ENCODE measurements around the gene WTAP.

DNA sequence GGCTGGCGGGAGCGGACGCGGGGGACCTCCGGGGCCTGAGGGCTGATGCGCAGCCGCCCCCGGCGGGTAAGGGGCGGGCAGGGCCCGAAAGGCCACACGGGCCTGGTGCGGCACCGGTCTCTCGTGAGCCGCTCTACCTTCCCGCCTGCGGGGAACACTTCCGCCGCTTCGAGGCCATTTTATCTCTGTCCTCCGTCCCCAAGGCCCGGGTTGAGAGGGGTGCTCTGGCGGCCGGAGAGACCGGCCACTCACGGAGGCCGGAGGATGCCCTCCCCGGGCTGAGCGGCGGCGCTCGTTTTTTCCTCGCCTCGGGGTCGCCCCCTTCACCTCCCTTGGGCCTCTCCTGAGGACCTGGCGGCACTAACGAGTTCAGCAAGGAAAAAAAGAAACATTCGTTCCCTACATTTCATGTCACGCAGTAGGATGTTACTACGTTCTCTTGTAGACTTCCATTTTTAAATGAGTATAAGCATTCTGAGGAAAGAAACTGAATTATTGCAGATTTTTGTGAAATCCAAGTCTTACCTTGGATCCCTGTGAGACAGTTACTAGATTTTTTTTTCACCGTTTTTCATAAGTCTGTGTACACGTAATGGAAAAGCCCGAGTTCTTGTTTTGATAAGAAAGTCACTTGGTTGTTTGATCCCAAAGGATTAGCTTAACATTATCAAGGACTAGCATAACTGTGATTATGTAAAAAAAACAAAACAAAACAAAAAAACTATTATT lies 575 bp downstream of the WTAP start:
- TF ChIP-seq EZH2 (optimal IDR thresholded peaks at IDR 0.05; ENCODE audit: low read depth, low read length) = no peak
- TF ChIP-seq, protein P1, sequence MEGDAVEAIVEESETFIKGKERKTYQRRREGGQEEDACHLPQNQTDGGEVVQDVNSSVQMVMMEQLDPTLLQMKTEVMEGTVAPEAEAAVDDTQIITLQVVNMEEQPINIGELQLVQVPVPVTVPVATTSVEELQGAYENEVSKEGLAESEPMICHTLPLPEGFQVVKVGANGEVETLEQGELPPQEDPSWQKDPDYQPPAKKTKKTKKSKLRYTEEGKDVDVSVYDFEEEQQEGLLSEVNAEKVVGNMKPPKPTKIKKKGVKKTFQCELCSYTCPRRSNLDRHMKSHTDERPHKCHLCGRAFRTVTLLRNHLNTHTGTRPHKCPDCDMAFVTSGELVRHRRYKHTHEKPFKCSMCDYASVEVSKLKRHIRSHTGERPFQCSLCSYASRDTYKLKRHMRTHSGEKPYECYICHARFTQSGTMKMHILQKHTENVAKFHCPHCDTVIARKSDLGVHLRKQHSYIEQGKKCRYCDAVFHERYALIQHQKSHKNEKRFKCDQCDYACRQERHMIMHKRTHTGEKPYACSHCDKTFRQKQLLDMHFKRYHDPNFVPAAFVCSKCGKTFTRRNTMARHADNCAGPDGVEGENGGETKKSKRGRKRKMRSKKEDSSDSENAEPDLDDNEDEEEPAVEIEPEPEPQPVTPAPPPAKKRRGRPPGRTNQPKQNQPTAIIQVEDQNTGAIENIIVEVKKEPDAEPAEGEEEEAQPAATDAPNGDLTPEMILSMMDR (IDR thresholded peaks at IDR 0.05; ENCODE audit: low read length) = no peak
